Measurements from ENCODE around the gene ZIC2.

ZIC2 gene

DNA sequence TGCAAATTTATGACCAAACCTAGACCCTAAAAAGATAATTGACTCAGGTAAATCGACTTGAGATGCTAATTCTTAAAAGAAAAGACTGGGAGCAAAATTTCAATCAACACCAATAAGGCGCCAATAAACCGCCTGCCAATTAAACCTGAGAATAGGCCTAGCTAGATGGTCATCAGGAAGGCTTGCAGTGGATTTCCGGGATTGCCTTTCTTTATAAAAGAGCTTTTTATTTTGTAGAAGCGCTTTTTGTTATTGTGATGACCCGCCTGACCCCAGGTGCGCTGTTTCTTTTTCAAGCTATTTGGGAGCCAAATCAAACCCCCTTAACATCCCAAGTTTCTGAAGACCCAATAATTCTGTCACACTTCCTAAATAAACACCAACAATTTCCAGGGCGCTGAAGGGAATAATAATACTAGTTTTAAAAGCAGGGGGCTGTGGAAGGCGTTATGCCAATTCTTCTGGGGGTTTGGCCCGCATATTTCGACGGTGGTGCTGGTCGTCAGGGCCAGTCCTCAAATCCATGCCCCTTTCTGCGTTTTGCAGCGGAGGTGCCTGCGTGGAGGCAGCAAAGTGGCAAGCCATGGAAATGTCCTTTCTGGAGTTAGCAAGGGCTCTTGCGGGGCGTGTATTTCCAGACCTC lies 7.2 kb upstream of the ZIC2 start:
- no peak for DNase-seq (ENCODE audit: low read depth)

DNA sequence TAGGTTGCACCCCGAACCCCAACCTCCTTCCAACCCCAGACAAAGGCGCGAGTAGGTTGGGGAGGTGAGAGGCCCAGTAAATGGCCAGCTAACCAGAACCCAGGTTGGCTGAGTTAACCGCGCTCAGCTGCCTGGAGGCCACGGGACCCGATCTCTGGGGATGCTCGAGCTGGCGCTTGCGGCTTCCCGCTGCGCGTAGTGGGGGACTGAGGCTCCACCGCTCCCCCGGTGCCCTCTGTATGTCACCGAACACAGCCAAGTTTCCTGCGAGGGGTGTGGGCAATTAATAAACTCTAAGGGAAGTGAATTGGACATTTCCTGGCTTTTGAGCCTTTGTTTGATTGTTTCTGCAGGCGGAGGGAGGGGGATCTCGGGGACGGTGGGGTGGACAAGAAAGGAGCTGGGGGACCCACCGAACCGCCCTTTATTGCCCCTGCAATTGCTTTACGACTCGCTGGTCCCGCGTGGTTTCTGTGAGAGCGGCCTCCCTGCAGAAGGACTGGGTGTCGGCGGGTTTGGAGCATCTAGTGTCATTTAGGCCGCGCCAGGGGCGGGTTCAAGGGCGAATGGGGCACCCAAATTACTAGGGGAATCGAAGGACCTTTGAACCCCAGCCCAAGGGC lies 6.5 kb upstream of the ZIC2 start:
- no peak for DNase-seq (ENCODE audit: low read depth)

DNA sequence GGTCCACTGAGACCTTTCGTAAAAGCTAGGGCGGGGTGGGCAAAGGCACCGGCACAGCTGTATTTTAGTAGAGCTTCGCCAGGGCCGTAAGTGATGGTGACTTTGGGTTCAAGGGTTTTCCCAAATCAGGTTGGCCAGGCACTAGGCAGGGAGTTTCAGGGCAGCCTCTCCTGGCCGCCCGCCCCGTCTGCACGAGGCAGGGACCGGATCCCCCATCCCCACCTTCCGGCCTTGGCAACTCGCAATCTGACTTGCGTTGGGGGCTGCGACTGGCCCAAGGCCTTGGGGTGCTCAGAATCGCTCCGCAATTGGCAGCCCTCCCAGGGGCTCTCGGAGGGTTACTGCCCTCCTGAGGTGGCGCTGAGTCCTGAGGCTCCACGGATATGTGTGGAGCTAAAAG lies 6.0 kb upstream of the ZIC2 start:
- DNase-seq (ENCODE audit: low read depth): no peak

DNA sequence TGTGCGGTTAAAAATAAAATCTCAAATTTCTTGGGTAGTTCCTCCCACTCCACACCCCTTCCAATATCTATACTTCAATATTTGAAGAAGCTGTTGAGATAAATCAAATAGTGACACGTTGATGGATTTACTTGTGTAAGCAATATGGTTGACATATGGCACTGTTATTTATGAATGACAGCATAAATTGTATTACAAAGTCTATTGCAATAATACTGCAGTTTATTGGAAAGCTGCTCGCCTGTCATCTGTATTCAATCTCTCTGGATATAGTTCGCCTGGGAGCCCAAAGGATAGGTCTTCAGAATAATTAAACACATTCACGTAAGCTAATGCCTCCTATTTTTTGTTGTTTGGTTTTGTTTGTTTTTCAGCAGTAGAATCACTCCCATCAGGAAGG lies 5.0 kb upstream of the ZIC2 start:
- no peak for DNase-seq (ENCODE audit: low read depth)

DNA sequence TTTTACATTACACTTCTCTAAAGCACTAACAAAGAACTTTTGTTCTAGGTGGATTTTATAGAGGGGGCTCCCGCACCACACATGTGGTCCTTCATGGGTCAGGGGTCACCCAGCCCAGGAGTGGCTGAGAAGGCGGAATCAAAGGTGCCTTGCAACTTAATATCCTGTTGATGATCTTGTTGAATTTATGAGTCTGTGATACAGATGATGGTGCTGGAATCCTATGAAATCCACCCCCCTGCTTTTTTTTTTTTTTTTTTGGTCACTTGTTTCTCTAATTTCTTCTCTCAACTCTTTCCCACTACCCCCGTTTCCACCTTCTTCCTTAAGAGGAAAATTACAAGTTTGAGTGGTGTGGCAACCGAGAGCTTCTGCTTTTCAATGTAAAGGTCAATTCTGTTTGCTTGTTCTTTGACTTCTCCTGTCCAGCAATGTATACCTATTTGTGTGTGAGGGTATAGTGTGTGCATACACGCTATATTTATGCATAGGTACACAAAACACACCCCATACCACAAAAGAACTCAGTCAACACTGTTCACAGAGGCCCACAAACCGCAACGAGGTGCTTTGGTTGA lies 4.2 kb upstream of the ZIC2 start:
- DNase-seq (ENCODE audit: low read depth): no peak

DNA sequence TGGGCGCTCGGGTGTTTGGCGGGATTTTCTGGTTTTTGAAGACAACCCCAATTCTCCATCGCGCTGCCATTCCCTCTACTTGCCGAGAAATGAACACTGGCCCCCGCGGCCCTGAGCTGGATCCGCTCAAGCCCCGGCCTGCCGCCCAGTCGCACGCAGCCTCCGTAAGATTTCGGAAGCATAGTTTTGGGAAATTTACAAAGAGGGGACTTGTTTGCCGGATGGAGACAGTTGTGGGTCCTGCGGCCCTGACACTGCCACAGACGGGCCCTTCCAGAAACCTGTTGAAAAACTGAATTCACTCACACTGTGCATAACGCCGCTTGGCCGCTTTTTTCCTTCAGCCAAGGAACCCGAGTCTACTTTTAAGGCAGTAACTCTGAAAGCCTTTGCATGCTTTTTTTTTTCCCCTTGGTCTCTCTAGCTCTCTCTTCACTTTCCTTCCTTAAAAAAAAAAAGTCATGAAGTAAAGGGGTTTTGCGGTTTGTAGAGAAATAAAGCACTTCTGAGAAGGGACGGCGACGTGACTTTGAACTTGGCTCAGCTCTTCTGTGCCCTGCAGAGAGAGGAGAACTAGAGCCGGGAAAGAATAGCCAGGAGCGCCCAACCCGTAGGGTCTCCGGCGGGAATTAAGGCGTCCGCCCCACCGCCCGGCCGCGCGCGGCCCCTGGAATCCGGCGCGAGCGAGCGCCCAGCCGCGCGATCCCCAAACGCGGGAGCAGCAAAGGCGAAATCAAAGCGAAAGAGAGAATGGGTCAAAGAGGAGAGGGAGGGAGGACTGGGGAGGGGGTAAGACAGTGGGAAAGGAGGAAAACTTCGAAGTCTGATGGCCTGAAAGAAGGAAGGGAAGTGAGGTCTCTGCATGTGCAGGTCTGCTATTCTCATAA lies 3.4 kb upstream of the ZIC2 start:
- no peak for DNase-seq (ENCODE audit: low read depth)

DNA sequence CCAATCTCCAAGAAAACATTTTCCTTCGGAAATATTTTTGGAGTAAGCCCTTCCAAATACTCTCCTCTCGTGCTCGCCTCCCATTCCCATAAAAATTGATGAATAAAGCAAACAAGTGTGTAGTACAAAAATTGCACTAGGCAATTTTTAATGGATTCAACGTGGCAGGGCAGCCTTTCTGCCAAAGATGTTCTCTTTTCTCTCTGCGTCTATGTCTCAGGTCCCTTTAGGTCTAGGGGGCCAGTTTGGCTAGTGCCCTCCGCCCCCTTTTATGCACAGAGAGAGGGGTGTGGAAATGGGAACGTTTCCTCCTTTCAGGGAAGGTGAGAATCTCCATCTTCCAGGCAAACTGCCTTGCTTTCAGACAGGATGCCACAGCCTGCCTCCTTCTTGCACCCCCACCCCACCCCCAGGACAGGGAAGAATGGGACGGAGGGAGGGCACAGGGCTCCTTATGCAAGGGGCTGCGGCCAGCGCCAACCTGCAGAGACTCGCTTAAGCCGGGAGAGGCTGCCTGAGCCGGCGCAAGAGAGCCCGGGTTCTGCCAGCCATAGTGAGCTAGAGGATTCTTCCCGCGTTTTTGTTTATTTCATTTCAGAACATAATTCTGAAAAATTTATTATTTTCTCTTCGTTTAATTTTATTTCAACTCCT lies 2.7 kb upstream of the ZIC2 start:
- DNase-seq (ENCODE audit: low read depth): no peak

DNA sequence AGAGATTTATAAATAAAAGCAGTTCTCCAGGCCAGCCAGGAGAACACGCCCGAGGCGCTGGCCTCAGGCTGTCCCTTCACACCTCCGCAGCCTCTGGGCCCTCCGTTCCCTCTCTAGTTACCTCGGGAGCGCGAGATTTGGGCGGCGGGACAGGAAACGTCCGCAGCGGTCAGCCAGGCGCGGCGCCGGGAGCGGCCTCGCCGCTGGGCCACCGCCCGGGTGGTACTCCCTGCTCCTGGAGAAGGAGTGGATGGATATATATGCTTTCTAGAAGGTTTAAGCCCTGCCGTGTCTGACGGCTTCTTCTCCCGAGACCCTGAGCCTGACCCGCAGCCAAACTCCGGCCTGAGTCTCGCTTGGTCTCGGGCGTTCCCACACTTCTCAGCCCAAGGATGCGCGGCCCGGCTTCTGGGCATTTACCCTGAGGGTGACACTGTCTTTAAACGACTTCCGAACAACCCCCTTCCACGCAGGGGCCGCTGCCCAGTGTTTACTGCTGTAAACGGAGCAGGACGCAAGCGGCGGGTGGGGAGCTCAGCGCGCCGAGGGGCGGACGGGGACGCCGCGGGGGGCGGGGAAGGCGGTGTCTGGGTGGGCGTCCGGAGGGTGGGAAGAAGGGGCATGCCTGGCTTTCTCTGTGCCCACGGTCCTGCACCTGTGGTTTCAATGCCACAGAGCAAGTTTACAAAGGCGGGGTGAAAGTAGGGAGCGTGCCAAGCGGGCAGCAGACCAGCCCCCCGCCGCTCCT lies 2.0 kb upstream of the ZIC2 start:
- no peak for DNase-seq (ENCODE audit: low read depth)

DNA sequence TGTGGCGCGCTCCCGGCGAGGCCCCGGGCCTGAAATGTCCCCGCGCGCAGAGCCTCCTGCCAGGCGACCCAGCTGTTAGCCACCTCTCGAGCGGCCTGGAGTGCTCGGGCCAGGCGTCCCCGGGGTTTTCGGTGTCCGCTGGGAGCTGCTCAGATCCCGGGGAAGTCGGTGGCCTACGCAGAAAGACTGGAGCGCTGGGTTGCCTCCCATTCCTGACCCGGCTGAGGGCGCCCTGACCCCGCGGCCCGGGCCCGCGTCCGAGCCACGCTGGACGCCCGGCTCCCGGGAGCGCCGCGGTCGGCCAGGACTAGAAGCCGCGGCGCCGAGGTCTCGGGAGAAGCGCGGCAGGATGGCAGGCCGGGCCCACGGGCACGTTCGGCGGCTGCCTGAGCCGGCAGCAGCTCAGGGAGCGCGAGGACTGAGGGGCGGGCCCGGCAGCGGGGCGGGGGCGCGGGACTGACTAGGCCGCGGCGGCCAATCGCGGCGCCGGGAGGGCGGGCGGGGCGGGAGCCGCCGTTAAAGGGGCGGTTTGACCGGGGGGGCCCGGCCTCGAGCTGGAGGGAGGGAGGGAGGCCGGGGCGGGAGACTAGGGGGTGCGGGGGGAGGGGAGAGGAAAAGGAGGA lies 1.3 kb upstream of the ZIC2 start:
- no peak for DNase-seq (ENCODE audit: low read depth)

DNA sequence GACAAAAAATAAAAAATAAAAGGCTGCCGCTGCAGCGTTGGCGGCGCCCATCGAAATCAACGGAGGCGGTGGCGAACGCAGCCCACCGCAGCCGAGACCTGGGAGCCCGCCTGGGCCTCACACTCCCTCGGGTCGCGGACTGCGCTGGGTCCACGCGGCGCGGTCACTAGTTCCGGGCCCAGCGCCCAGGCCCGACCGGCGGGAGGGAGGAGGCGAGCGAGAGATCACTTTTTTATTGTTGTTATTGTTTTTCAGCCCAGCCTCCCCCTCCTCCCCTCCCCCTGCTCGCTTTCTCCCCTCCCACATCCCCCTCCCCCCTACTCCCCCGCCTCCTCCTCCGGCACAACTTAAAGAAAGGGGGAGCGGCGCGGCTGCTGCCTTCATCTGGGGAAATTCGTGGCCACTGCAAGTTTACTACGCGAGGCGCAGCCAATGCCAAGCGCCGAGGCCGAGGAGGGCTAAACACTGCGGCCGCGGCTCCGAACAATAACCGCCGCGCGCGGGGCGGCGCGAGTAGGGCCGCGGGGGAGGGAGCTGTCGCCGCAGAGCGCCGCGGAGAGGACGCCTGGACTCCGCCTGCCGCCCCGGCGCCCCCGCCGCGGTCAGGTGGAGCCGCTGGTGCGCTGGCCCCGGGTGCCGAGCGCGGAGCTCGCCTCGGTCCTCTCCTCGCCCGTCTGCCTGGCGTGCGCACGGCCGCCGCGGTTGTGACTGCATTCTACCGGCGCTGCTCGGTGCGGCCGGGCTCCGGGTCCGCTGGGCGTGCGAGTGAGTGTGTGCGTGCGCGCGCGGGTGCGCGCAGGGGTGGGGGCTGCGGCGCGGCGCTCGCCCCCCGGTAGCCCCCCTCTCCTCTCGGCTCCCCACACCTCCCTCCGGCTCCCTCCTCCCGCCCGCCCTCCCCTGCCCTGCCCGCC lies 505 bp upstream of the ZIC2 start:
- DNase-seq (ENCODE audit: low read depth): no peak

DNA sequence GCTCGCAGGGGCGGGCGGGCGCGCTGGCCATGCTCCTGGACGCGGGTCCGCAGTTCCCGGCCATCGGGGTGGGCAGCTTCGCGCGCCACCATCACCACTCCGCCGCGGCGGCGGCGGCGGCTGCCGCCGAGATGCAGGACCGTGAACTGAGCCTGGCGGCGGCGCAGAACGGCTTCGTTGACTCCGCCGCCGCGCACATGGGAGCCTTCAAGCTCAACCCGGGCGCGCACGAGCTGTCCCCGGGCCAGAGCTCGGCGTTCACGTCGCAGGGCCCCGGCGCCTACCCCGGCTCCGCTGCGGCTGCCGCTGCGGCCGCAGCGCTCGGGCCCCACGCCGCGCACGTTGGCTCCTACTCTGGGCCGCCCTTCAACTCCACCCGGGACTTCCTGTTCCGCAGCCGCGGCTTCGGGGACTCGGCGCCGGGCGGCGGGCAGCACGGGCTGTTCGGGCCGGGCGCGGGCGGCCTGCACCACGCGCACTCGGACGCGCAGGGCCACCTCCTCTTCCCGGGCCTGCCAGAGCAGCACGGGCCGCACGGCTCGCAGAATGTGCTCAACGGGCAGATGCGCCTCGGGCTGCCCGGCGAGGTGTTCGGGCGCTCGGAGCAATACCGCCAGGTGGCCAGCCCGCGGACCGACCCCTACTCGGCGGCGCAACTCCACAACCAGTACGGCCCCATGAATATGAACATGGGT lies 599 bp downstream of the ZIC2 start:
- DNase-seq (ENCODE audit: low read depth): no peak

DNA sequence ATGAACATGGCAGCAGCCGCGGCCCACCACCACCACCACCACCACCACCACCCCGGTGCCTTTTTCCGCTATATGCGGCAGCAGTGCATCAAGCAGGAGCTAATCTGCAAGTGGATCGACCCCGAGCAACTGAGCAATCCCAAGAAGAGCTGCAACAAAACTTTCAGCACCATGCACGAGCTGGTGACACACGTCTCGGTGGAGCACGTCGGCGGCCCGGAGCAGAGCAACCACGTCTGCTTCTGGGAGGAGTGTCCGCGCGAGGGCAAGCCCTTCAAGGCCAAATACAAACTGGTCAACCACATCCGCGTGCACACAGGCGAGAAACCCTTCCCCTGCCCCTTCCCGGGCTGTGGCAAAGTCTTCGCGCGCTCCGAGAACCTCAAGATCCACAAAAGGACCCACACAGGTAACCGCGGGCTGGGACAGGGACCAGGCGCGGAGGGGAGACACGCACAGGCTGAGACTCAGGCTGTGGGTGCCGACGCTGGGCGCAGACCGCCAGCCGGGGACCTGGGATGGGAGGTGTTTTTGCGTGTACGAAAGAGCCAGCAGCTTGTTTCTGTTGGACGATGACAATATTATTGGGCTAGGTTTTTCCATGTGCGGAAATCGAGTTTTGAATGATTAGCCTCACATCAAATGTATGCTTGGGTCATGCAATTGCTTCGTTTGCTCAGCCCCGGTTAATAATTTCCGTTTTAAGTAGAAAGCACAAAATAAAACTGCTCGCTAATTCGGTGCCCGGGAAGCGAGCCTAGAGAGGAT lies 1.3 kb downstream of the ZIC2 start:
- DNase-seq (ENCODE audit: low read depth): no peak

DNA sequence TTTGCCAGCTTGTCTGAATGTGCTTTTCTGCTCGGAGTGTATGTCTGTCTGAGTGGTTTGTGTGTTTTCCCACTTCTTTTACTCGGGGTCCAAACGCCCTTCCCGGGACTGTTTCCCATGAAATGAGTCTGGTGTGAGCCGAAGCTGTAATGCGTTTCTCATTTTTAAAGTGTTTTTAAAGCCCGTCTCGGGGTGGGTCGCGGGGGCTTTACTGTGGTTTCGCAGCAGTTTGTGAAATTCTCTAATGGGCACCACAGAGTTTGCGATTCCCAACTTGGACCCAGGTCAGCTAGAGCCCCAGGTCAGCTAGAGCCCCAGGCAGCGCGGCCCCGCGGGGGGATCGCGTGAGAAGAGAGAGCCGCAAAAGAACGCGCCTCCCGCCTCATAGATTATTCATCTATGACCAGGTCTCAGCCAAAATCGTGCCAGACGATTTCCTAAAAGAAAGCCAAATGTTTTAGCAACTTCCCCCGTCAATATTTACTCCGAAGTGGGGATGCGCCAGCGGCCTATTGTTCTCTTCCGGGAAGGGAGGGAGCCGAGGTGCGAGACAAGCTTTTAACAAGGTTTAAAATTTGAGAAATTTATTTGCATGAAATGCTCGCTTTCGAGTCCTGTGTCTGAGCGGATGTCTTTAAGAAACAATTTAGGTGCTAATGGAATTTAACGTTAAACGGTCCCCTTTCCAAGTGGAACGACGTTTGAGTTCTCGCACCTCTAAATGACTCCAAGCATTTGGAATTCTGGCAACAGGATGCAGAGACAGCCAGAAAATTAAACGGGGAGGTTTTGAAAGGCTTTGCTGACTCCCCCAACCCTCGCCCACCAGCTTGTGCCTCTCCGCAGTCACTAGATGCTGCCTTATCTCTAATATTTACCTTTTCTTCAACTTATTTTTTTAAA lies 2.2 kb downstream of the ZIC2 start:
- DNase-seq (ENCODE audit: low read depth): no peak

DNA sequence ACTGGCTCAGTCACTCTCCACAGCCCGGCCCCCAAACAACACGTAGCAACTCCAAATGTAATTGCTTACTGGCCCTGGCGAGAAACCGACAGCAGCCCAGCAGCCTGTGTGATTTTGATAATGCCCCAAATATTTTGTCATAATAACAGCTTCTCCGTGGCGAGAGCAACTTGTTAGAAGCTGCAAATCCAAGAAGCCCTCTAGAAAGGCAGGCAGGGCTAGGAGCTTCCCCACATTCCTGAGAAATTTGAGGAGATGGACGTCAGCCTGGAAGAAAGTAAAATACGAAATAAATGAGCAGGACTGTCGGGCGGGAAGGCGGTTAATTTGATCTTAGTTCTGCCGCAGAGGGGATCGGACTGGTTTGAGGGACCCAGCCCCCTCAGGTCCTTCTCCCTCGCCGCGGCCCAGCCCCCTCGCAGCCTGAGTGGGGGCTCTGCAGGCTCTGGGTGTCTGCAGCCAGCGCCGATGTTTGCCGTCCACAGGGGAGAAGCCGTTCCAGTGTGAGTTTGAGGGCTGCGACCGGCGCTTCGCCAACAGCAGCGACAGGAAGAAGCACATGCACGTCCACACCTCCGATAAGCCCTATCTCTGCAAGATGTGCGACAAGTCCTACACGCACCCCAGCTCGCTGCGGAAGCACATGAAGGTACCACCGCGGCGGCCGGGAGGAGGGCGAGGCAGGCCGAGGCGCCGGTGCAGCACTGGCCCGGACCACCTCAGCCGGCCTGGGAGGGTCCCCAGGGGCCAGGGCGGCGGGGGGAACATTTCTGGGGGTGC lies 3.1 kb downstream of the ZIC2 start:
- DNase-seq (ENCODE audit: low read depth): no peak

DNA sequence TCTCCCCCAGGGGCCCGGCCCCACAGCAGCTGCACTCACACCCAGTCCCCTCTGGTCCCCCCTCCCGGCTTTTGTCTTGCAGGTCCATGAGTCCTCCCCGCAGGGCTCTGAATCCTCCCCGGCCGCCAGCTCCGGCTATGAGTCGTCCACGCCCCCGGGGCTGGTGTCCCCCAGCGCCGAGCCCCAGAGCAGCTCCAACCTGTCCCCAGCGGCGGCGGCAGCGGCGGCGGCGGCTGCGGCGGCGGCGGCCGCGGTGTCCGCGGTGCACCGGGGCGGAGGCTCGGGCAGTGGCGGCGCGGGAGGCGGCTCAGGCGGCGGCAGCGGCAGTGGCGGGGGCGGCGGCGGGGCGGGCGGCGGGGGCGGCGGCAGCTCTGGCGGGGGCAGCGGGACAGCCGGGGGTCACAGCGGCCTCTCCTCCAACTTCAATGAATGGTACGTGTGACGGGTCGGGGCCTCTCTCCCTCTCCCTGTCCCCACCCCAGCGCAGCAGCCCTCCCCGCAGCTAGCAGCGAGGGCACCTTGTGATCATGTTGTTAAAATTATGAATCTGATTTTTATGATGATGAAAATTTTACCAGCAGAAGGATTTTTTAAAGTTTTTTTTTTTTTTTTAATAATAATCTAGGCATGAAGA lies 3.8 kb downstream of the ZIC2 start:
- DNase-seq (ENCODE audit: low read depth): no peak

DNA sequence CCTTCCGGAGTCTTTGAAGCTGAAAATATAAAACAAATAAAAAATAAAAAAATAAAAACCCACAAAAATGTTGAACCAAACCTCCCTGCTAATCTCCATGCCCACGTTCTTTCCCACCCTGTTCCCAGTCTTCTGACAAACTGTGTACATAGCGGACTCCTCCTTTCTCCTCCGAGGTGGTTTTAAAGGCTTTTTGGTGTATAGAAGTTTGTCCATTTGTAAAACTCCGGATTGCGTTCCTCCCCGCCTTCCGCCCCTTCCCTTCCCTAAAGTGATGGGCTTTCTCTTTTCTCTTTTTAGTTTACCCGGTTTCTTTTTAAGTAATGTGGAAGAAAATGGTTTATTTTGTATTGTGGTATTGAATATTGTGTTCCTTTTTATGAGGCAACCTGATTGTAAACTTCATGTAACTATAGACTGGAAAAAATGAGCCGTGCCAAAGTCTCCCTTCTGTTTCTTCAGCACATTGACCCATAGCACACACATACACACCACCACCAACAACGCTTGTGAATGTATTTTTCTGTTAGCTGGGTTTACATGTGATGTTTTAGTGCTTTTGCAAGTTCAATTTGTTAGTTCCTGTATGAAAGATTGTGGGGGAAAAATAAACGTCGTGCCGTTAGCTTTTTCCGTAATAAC lies 4.4 kb downstream of the ZIC2 start:
- DNase-seq (ENCODE audit: low read depth): no peak

All from HS-27A (cell line).